DOHH2 (cell line): Measurements from ENCODE around the gene ZNF503.

ENCODE experiments used
- H3F3A ChIP-seq: fragments of 200-600 bp; sonication (generic), shearing (Covaris generic); 2 replicates; pipeline ENCODE4 v1.6.0; 2016; ENCODE audit warnings: antibody characterized with exemption, mild to moderate bottlenecking; ENCODE audit not compliant: control insufficient read depth, insufficient read depth
- H3K27ac ChIP-seq: fragments of 200-600 bp; sonication (generic); 2 replicates; pipeline ENCODE4 v1.5.1; 2014; ENCODE audit warnings: low read depth, mild to moderate bottlenecking, low read length, moderate library complexity
- H3K27me3 ChIP-seq: fragments of 200-600 bp; sonication (generic); 2 replicates; pipeline ENCODE4 v1.6.1; 2014; ENCODE audit warnings: mild to moderate bottlenecking, low read length, mixed read lengths; ENCODE audit not compliant: control insufficient read depth
- H3K36me3 ChIP-seq: fragments of 200-600 bp; sonication (generic); 2 replicates; pipeline ENCODE4 v1.6.1; 2014; ENCODE audit warnings: mild to moderate bottlenecking, low read length, moderate library complexity, mixed read lengths; ENCODE audit not compliant: control insufficient read depth
- H3K4me1 ChIP-seq: fragments of 200-600 bp; sonication (generic); 2 replicates; pipeline ENCODE4 v1.6.1; 2014; ENCODE audit warnings: mild to moderate bottlenecking, low read length, mixed read lengths; ENCODE audit not compliant: control insufficient read depth
- H3K4me2 ChIP-seq: fragments of 200-600 bp; sonication (generic); 2 replicates; pipeline ENCODE4 v1.6.0; 2014; ENCODE audit warnings: mild to moderate bottlenecking, low read length, moderate library complexity
- H3K4me3 ChIP-seq: fragments of 200-600 bp; sonication (generic); 2 replicates; pipeline ENCODE4 v1.5.1; 2014; ENCODE audit warnings: mild to moderate bottlenecking, low read length, mixed read lengths
- H3K79me2 ChIP-seq: fragments of 200-600 bp; sonication (generic); 2 replicates; pipeline ENCODE4 v1.6.1; 2014; ENCODE audit warnings: mild to moderate bottlenecking, low read length, mixed read lengths; ENCODE audit not compliant: control insufficient read depth
- H3K9me2 ChIP-seq: fragments of 200-600 bp; sonication (generic); replicated peaks from 2 replicates; pipeline ENCODE4 v1.6.1; 2014; ENCODE audit warnings: mild to moderate bottlenecking, low read length, mixed read lengths; ENCODE audit not compliant: control insufficient read depth
- H3K9me3 ChIP-seq: fragments of 200-600 bp; sonication (generic); 2 replicates; pipeline ENCODE4 v1.6.1; 2014; ENCODE audit warnings: antibody characterized with exemption, low read length, mixed read lengths; ENCODE audit not compliant: control insufficient read depth, insufficient read depth
- H4K20me1 ChIP-seq: fragments of 200-600 bp; sonication (generic); 2 replicates; pipeline ENCODE4 v1.6.0; 2014; ENCODE audit warnings: low read depth, mild to moderate bottlenecking, antibody characterized with exemption, low read length, moderate library complexity; ENCODE audit not compliant: control insufficient read depth, insufficient read depth
- CTCF ChIP-seq: fragments of 200-600 bp; sonication (generic); IDR thresholded peaks from one replicate; pipeline ENCODE4 v1.5.1; 2014; ENCODE audit warnings: antibody characterized with exemption, mild to moderate bottlenecking, low read depth, low read length; ENCODE audit not compliant: poor library complexity, severe bottlenecking
- EZH2phosphoT487 ChIP-seq: fragments of 200-600 bp; sonication (generic); IDR thresholded peaks from 2 replicates; pipeline ENCODE4 v1.6.1; 2017; ENCODE audit warnings: borderline replicate concordance, mild to moderate bottlenecking, antibody characterized with exemption, low read length, moderate library complexity, mixed read lengths

The ZNF503 gene

GRCh38 chr10:75401569-75402485, at the start of gene ZNF503:
TSS of gene ZNF503 (minus strand) at chr10:75401764. CDS start at chr10:75401419, 345 bp downstream.
- no peak within 1 kb of the TSS for H3K4me2 ChIP-seq
- H3K9me2 ChIP-seq = no peaks in the 10 kb centered on the region
- H3K4me1 ChIP-seq = no peaks in the 10 kb centered on the region
- H4K20me1 ChIP-seq = no peaks in the 10 kb centered on the region
- TF ChIP-seq EZH2phosphoT487 (no peak), CTCF (no peak)
- no peak within 1 kb of the TSS for H3K27ac ChIP-seq
- no peaks in the 10 kb centered on the region for H3K36me3 ChIP-seq
- H3F3A ChIP-seq = no peaks in the 10 kb centered on the region
- H3K79me2 ChIP-seq = no peaks in the 10 kb centered on the region
- H3K27me3 ChIP-seq = no peaks in the 10 kb centered on the region
- H3K9me3 ChIP-seq = peaks cover 17% of the 10 kb centered on the region; the same call in 1 of the 2 replicates
- no peak within 1 kb of the TSS for H3K4me3 ChIP-seq

DNA sequence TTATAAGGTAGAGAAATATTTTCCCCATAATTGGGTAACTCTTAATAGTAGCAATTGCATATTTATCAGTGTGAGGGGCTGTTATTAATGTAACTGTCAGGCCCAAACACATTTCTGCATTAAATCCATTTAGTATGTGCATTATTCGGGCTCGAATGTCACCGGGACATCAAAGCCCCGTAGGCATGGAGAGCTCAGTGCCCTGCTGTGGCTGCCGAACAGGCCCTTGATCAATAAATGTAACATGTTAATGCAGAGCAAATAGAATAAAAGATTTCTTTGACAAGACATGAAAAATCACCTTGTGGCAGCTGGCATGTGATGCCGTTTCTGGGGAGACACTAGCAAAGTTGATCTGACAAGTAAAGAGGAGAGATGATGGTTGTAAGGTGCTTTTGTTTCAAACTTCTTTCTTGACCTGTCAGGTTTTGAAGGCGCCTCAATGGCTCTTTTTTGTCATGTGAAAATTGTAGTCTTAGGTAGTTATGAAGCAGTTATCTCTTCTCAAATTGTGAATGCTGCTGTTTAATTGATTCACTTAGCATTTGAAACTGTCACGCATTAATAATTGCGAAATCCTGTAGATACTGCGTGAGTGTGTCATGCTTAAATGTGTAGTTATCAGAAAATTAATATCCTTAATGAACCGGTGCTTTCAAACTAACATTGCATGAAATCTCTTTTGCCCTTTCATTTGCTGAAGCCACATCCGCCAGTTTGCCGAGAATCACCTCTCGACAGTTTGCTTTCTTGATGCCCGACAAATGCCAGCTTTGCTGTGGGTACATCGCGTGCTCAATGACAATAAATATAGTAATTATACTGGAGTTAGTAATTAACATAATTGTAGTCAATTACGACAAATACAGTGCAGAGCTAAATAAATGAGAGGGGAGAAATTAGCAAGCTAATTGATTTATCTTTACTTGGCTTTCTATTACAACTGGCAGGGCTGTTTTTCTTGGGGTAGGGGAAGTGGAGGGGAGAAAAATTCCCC, 49.4 kb upstream of the ZNF503 start:
- Histone ChIP-seq H3K4me2 (no peak overlapping the region), H3K9me2 (no peaks in the 10 kb centered on the region), H3K36me3 (no peaks in the 10 kb centered on the region), H3K4me3 (no peak overlapping the region), H3K27ac (no peak overlapping the region), H3K4me1 (no peaks in the 10 kb centered on the region), H3K9me3 (no peaks in the 10 kb centered on the region), H3K79me2 (no peaks in the 10 kb centered on the region), H4K20me1 (no peaks in the 10 kb centered on the region), H3K27me3 (no peaks in the 10 kb centered on the region), H3F3A (no peaks in the 10 kb centered on the region)
- TF ChIP-seq CTCF (no peak), EZH2phosphoT487 (no peak)

GRCh38 chr10:75450075-75450445, 48.5 kb upstream of the ZNF503 start:
- Histone ChIP-seq H3K9me3 (no peaks in the 10 kb centered on the region), H3K4me1 (no peaks in the 10 kb centered on the region), H3K36me3 (no peaks in the 10 kb centered on the region), H3F3A (no peaks in the 10 kb centered on the region), H3K79me2 (no peaks in the 10 kb centered on the region), H3K4me3 (no peak overlapping the region), H3K9me2 (no peaks in the 10 kb centered on the region), H3K27ac (no peak overlapping the region), H3K27me3 (no peaks in the 10 kb centered on the region), H4K20me1 (no peaks in the 10 kb centered on the region), H3K4me2 (no peak overlapping the region)
- TF ChIP-seq EZH2phosphoT487 = no peak
- TF ChIP-seq CTCF = no peak
